ENCODE results near the gene GTSE1.

GRCh38 chr22:46378426-46379065 is 81.9 kb downstream of the GTSE1 start:
- TF ChIP-seq TSHZ2 (CRISPR knock-in tag; IDR thresholded peaks at IDR 0.05) (no peak), PATZ1 (CRISPR knock-in tag; IDR thresholded peaks at IDR 0.05; ENCODE audit: borderline replicate concordance) (no peak), SNAI2 (CRISPR knock-in tag; IDR thresholded peaks at IDR 0.05) (no peak), CSRNP3 (CRISPR knock-in tag; IDR thresholded peaks at IDR 0.05) (no peak), CREB5 (CRISPR knock-in tag; IDR thresholded peaks at IDR 0.05; ENCODE audit: low read depth) (no peak)

Data from SK-N-SH treated with all-trans-retinoic acid at 6 μM for 48 hours (cell line).